Measurements from ENCODE around the gene KRTDAP.
"Not testable (repeated sequence)": the region's sequence is repeated elsewhere in the genome, so short reads cannot be mapped to it uniquely, and the experiment has no call there.

KRTDAP gene

GRCh38 chr19:35483089-35483488, 7.2 kb downstream of the KRTDAP start:
- no peak for DNase-seq

- no peak for DNase-seq
These were observed 11.2 kb downstream of the KRTDAP start for GRCh38 chr19:35478794-35479677.

DNA sequence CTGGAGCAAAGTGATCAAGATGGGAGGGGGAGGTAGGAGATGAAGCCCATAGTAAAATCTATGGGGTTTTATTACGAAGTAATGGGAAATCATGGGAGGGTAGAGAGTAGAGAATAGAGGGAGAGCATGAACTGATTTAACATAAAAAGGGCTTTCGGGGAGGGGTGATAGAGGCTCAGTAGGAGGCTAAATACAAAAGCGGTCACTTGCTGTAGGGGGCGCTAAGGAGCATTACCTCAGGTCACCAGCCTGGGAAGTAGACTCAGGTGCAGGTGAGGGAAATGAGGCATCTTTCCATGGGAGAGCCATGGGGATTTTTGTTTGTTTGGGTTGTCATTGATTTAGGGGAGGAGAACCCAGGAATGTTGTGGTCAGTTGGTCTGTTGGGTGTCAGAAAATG, 14.1 kb downstream of the KRTDAP start:
- no peak for DNase-seq

- DNase-seq, result not testable (repeated sequence)
These were observed 15.7 kb downstream of the KRTDAP start for GRCh38 chr19:35474594-35474993.

DNA sequence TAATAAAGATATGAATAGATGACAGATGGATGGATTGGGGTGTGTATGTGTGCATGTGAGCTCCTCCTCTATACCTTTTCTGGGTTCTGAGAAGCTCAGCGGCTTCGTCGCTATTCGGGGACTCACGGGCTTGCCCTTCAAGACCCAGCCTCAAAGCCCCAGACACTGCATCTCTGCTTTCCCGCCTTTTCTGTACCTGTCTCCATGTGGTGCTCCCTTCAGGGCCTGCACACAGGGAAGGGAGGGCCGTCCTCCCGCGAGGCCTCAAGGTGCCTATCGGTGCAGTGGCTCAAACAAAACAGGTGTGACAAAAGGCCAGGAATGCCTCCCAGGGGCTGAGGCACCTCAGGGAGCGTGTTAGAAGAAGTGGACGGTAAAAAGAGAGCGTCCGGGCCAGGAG, 16.2 kb downstream of the KRTDAP start:
- no peak for DNase-seq

DNA sequence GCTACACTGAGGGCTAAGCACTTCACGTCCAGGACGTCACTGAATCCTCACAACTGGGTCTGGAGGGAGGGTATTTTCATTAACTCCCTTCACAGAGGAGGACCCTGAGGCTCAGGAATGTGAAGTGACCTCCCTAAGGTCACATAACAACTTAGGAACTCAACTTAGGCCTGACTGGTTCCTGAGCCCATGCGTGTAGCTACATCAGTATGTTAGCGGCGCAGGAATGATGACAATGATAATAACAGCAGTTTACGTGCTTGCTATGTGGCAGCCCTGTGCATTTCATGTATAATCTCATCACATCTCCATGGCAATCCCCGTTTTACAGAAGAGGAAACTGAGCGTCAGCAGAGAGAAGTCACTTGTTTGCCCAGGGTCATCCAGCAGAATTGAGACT, 18.3 kb downstream of the KRTDAP start:
- DNase-seq, result no peak

GRCh38 chr19:35471075-35471474, 19.2 kb downstream of the KRTDAP start:
- DNase-seq, result not testable (repeated sequence)

GRCh38 chr19:35470128-35470527, 20.1 kb downstream of the KRTDAP start:
- DNase-seq, result no peak

DNA sequence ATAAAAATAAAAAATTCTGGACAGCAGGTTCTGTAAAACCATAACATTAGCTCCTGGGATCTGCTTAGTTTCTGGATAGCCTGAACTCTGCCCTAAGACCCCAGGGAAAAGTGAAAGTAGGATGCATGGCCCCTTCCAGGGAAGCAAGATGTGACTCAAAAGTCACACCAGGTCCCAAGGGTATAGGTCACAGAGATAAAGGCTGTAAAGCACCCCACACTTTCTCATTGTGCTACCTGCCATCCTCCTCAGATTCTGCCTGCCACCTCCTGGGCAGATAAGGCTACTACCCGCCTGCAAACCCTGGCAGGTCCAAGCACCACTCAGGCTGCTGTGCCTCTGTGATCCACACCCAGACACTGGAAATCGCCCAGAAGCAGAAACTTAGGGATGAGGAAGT, 21.6 kb downstream of the KRTDAP start:
- DNase-seq, result peak; percentile 77

- DNase-seq, result no peak
These were observed 24.0 kb downstream of the KRTDAP start for GRCh38 chr19:35466259-35466658.

GRCh38 chr19:35462956-35463355, 27.3 kb downstream of the KRTDAP start:
- DNase-seq, result not testable (repeated sequence)

DNA sequence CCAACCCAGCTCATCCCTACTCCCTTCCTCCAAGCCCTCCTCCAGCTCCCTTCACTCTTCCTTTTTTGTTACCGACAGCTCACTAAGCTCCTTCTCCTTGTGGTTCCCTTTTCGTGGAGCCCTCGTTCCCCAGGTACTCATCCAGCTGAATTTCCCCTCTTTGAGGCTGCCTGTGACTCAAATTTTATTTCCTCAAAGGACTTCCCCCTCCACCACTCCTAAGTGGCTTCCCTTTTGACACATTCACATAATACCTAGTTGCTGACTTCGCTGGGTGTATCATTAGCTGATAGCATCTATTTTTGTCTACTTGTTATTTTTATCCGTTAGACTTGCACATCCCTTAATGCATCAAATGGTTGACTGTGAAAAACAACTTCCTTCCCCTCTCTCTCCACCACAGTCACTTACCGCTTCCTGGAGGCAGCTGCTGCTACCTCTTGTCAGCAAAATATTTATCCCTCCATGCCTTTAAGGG, 27.7 kb downstream of the KRTDAP start:
- DNase-seq, result no peak

DNA sequence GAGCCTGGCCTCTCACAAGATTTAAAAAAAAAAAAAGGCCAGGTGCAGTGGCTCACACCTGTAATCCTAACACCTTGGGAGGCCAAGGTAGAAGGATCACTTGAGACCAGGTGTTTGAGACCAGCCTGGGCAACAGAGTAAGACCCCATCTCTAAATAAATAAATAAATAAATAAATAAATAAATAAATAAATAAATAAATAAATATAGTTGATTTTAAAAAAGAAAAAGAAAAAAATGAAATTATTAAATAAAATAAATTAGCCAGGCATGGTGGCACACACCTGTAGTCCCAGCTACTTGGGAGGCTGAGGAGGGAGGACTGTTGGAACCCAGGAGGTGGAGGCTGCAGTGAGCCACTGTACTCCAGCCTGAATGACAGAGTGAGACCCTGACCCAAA, 28.5 kb downstream of the KRTDAP start:
- DNase-seq, result not testable (repeated sequence)

DNA sequence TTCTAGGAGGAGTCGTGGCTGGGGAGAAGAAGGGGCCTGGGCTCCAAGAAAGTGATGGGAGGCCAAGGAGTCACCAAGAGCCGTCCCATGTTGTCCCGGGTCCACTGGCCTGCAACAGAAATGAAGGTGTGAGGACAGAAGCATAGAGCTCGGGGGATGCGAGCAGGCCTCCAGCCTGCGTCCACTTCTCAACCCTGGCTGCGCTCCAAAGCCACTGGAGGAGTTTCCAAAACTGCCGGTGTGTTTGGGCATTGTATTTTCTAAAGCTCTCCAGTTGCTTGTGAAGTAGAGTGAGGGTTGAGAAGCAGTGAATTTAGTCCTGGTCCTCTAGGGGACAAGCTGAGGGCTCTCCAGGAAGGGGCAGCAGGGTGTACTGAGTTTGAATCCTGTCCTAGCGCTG, 29.2 kb downstream of the KRTDAP start:
- DNase-seq, result no peak

DNA sequence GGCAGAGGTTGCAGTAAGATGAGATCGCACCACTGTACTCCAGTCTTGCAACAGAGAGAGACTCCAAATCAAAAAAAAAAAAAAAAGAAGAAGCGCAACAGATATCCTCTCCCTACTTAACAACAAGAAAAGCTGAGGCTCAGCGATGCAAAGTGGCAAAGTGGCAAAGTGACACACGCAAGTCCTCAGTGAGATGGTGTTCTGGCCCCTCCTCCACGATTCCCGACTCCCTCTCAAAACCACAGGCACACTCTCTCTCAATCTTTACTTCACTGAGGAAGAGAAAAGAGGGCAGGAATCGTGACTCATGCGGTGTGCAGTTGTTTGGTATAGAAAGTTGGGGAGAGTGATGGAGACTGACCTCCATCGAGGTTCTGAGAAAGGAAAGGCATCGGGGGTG, 29.7 kb downstream of the KRTDAP start:
- DNase-seq, result no peak

- DNase-seq, result no peak
These were observed 30.7 kb downstream of the KRTDAP start for GRCh38 chr19:35459414-35460082.

DNA sequence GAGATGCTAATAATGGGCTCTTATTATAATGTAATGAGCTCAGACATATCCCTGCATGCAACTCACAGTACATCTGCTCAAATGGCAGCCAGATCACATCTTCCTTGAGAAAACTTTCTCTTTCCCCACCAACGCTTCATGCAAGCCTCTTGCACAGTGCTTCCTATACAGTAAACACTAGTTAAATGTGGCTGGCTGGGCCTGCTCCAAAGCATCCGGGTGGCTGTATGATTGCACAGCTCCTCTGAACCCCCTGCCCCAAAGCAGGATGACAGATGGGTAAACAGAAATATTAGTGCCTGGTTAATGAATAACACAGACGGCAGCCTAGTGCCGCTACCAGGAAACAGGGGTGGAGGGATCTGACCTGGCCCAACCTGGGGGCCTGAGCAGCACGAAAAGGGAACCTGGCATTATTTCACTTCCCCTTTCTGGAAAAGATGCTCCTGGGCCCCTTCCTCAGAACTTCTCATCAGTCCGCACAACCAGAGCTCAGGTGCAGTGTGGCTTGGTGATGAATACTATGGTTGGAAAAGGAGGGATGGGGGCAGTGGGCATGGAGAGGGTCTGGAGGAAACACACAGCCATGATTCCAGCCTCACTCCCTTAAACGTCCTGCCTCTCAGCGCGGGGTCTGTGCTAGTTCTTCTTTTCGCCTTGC, 31.4 kb downstream of the KRTDAP start:
- no peak for DNase-seq

- no peak for DNase-seq
These were observed 32.1 kb downstream of the KRTDAP start for GRCh38 chr19:35458192-35458591.

DNA sequence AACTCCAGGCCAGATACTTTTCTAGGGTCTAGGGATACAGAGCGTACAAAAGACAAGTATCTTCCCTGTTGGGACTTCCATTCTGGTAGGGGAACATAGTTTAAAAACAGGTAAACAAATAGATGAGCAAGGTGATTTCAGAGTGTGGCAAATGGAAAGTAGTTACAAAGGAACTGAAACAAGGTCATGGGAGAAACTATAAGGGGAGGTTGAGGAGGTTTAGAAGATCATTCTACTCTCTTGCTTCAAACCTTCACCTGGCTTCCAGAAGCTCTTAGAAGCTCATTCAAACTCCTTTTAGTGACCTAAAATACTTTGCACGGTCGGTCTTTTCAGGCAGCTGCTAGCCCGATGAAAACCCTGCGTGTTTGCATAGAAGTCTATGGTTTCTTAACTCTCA, 33.1 kb downstream of the KRTDAP start:
- no peak for DNase-seq

DNA sequence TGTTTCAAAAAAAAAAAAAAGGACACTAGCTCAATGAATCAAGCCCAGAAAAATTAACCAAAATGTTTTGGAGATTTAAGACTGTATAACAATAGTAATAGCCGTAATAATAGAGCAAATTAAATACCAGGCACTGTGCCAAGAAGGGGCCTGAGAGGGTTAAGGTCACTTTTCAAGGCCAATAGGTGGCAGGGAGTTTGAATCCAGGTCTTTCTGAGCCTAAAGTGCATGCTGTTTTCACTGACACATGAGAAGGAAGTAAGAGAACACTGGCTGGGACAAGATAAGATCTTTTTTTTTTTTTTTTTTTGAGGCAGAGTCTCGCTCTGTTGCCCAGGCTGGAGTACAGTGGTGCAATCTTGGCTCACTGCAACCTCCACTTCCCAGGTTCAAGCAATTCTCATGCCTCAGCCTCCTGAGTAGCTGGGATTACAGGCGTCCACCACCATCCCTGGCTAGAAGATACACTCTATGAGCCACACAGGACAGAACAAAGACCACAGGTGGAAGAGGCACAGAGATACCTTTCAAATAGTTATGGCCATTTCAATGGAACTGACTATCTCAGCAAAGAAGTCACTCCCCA, 34.6 kb downstream of the KRTDAP start:
- DNase-seq, result no peak

GRCh38 chr19:35454663-35455062, 35.6 kb downstream of the KRTDAP start:
- DNase-seq, result no peak

DNA sequence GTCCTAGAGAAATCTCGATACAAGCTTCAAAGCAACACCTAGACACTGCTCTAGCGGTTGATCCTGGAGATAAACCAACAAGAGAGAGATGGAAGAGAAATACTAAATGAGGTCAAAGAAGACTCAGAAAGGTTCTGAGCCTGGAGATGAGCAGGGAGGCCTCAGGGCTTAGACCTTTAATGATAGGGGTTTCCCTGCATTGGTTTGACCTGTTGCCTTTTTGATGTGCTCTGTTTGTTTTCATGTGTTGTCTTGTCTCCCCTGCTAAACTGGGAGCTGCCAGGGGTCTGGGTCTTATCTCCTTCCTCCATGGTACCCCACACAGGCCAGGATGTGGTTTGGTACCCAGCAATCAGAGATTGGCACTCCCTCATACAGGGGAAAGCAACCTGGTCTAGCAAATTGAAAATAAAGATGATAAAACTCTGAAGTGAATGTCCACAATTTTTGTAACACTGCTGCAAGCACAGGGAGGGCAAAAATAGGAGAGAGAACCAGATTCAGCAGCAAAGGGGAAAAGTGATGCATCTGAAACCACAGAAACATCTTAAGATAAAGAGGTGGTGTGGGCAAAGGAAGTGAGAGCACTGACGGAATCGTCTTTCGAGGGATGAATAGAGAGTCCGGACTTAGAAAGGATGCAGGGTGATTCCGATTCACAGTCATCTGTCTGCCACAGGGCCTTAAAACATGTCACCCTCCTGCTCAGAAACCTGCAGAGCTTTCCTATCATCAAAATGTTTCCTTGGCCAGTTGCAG, 38.7 kb downstream of the KRTDAP start:
- DNase-seq, result no peak
